ENCODE measurements around the gene XRCC3. TPM values are rescaled to one million over a fixed set of nuclear protein-coding genes. Genes with fewer than 3 reads are reported as not detected.

The XRCC3 gene
- total RNA-seq, 1 experiment from 2014 or later, result 46.7 TPM

GRCh38 chr14:103687712-103688111, 27.5 kb downstream of the XRCC3 start:
- Mint-ChIP-seq H3K4me1 (no peaks in the 10 kb centered on the region; the same call in 1 of the 2 replicates), H3K4me3 (no peak overlapping the region), H3K27me3 (ENCODE audit: low read depth) (no peaks in the 10 kb centered on the region), H3K9me3 (no peaks in the 10 kb centered on the region), H3K36me3 (peaks cover 41% of the 10 kb centered on the region), H3K27ac (no peak overlapping the region)
- ChIA-PET CTCF (no interaction called here), POLR2A (interaction anchor here (1.0 kb wide), 1 partner anchor 28 kb away, joined by 3 read pairs; the partner anchor contains the start of gene ZFYVE21)
- TF ChIP-seq ZNF281 (CRISPR knock-in tag; IDR thresholded peaks at IDR 0.05) (no peak), ZNF532 (CRISPR knock-in tag; IDR thresholded peaks at IDR 0.05; ENCODE audit: borderline replicate concordance) (no peak), JAZF1 (CRISPR knock-in tag; IDR thresholded peaks at IDR 0.05) (no peak), SMAD3 (CRISPR knock-in tag; IDR thresholded peaks at IDR 0.05; ENCODE audit: borderline replicate concordance) (no peak), TEAD4 (CRISPR knock-in tag; IDR thresholded peaks at IDR 0.05) (no peak), ESRRA (CRISPR knock-in tag; IDR thresholded peaks at IDR 0.05; ENCODE audit: borderline replicate concordance) (no peak), MXD4 (CRISPR knock-in tag; IDR thresholded peaks at IDR 0.05; ENCODE audit: borderline replicate concordance) (no peak), ZNF423 (CRISPR knock-in tag; IDR thresholded peaks at IDR 0.05) (no peak), USF2 (CRISPR knock-in tag; IDR thresholded peaks at IDR 0.05) (no peak), E2F5 (CRISPR knock-in tag; IDR thresholded peaks at IDR 0.05) (no peak), EMX1 (CRISPR knock-in tag; IDR thresholded peaks at IDR 0.05) (no peak), GRHL2 (CRISPR knock-in tag; IDR thresholded peaks at IDR 0.05; ENCODE audit: insufficient replicate concordance, severe bottlenecking) (no peak), ATF3 (CRISPR knock-in tag; conservative IDR thresholded peaks at IDR 0.05) (no peak), NR2C2 (CRISPR knock-in tag; IDR thresholded peaks at IDR 0.05) (no peak), STAT6 (CRISPR knock-in tag; conservative IDR thresholded peaks at IDR 0.05; ENCODE audit: low read depth) (no peak), ATF2 (CRISPR knock-in tag; IDR thresholded peaks at IDR 0.05; ENCODE audit: borderline replicate concordance, low read depth) (no peak), ETV6 (CRISPR knock-in tag; IDR thresholded peaks at IDR 0.05) (no peak), ARID4B (CRISPR knock-in tag; IDR thresholded peaks at IDR 0.05; ENCODE audit: borderline replicate concordance) (no peak)
- ATAC-seq (no peak), DNase-seq (ENCODE audit: low spot score) (no peak)

All from WTC11 (cell line).